Stimulated activated memory B cell treated with anti-CD40 and anti-IgM and Interleukin-4, amounts not matched to agents 10 μg/mL and 1 μg/mL and 100 μg/mL, for 72 hours (primary cell): ENCODE results near the gene PBX3.
"Not testable (repeated sequence)": the region's sequence is repeated elsewhere in the genome, so short reads cannot be mapped to it uniquely, and the experiment has no call there.

ENCODE experiments used
- ATAC-seq: fragments of 150-1000 bp; cut with Tn5 transposase; 2 replicates; pipeline ENCODE4 v1.10.0; 2021
- H3K27ac Mint-ChIP-seq: one replicate; pipeline ENCODE4 v1.8.0; 2022; ENCODE audit warnings: mild to moderate bottlenecking, mixed read lengths
- H3K27me3 Mint-ChIP-seq: one replicate; pipeline ENCODE4 v1.8.0; 2022; ENCODE audit warnings: mixed read lengths
- H3K36me3 Mint-ChIP-seq: one replicate; pipeline ENCODE4 v1.8.0; 2022; ENCODE audit warnings: mixed read lengths
- H3K4me1 Mint-ChIP-seq: one replicate; pipeline ENCODE4 v1.8.0; 2022; ENCODE audit warnings: mixed read lengths
- H3K4me3 Mint-ChIP-seq: one replicate; pipeline ENCODE4 v1.8.0; 2022; ENCODE audit warnings: mild to moderate bottlenecking, moderate library complexity, mixed read lengths
- H3K9me3 Mint-ChIP-seq: one replicate; pipeline ENCODE4 v1.8.0; 2022; ENCODE audit warnings: mixed read lengths

Gene PBX3

GRCh38 chr9:125816321-125816720, 69.1 kb downstream of the PBX3 start:
- H3K4me1 Mint-ChIP-seq: peaks cover 16% of the 10 kb centered on the region
- H3K27ac Mint-ChIP-seq: no peak overlapping the region
- ATAC-seq: no peak
- H3K27me3 Mint-ChIP-seq: no peaks in the 10 kb centered on the region
- H3K4me3 Mint-ChIP-seq: no peak overlapping the region
- peaks cover 7% of the 10 kb centered on the region for H3K36me3 Mint-ChIP-seq
- no peaks in the 10 kb centered on the region for H3K9me3 Mint-ChIP-seq

GRCh38 chr9:125820100-125820804, 73.1 kb downstream of the PBX3 start:
- Mint-ChIP-seq H3K4me3 (no peak overlapping the region), H3K27me3 (no peaks in the 10 kb centered on the region), H3K4me1 (peaks cover 20% of the 10 kb centered on the region), H3K27ac (no peak overlapping the region), H3K9me3 (no peaks in the 10 kb centered on the region), H3K36me3 (peaks cover 5% of the 10 kb centered on the region)
- ATAC-seq: no peak

DNA sequence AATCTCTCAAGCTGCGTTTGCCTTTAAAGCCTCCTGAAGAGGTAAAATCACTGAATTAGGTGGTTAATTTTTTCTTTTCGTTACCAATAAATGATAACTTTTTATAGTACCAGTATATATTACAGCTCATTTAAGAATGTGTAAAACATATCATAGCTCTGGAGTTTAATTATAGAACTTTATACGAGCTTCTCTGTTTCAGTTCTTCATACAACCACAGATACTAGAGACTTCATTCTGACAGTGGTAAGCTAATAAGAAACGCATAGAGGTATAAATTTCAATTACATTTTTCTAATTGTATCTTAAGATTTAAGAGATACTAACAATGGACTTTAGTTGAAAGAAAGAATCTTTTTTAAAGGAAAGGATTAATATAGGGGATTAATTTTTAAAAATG, 73.9 kb downstream of the PBX3 start:
- no peaks in the 10 kb centered on the region for H3K27me3 Mint-ChIP-seq
- H3K9me3 Mint-ChIP-seq: no peaks in the 10 kb centered on the region
- ATAC-seq: no peak
- H3K4me1 Mint-ChIP-seq: peaks cover 20% of the 10 kb centered on the region
- H3K27ac Mint-ChIP-seq: peak overlapping the region; percentile 57
- peaks cover 5% of the 10 kb centered on the region for H3K36me3 Mint-ChIP-seq
- H3K4me3 Mint-ChIP-seq: peak overlapping the region; percentile 36

DNA sequence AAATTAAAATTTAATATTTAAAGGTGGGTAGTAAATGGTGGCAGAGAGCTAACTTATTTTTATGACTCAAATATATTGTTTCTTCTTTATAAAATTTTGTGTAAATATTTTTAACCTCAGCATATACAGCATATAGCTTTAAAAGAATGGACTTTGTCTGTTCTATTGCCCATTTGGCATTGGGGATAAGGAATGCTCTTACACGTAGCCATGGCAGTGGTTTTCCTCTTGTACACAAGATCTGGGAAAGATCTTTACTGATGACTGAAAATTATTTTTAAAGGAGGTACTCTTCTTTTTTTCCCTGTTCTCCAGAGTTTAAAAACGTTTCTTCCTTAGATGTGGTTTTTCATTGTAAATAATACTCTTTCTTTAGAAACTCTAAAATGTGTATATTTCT, 75.0 kb downstream of the PBX3 start:
- Mint-ChIP-seq H3K27ac (no peak overlapping the region), H3K9me3 (no peaks in the 10 kb centered on the region), H3K36me3 (peaks cover 5% of the 10 kb centered on the region), H3K4me1 (peaks cover 20% of the 10 kb centered on the region), H3K27me3 (no peaks in the 10 kb centered on the region), H3K4me3 (no peak overlapping the region)
- no peak for ATAC-seq

DNA sequence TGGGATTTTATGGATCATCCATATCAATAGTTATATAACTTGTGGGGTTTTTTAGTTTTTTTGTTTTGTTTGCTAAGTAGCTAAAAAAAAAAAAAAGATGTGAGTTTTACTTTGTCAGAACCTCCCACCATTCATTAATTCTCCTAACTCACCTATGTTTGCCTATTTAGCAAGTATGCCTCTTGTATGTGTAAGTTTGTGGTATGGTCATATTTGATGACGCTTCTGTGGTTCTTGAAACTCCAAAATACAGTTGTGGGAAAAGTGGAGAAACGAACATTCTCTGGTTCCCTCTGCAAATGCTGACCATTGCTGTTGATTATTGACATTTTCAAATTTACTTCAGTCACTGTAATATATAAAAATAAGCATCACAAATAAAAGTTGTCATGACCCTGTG, 75.7 kb downstream of the PBX3 start:
- ATAC-seq: no peak
- H3K9me3 Mint-ChIP-seq: no peaks in the 10 kb centered on the region
- no peak overlapping the region for H3K4me3 Mint-ChIP-seq
- H3K27me3 Mint-ChIP-seq: no peaks in the 10 kb centered on the region
- H3K4me1 Mint-ChIP-seq: peaks cover 20% of the 10 kb centered on the region
- H3K27ac Mint-ChIP-seq: peak overlapping the region; percentile 82
- peaks cover 5% of the 10 kb centered on the region for H3K36me3 Mint-ChIP-seq

DNA sequence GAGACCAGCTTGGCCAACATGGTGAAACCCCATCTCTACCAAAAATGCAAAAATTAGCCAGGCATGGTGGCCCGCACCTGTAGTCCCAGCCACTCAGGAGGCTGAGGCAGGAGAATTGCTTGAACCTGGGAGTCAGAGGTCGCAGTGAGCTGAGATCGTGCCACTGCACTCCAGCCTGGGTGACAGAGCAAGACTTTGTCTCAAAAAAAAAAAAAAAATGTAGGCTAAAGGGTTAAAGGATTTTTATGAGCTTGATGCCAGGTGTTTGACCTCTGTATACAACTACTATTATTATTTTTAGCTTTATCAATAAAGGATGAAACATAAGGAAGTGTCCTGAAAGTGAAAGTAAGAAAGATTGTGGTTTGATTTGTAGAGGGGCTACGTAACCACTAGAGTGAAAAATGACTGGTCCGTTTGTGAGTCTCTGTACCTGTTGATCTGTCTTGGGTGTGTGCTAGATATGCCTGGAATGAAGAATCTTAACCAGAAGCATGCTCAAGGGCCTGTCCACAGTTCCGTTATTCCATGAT, 76.8 kb downstream of the PBX3 start:
- peak; percentile 84 for ATAC-seq
- peaks cover 20% of the 10 kb centered on the region for H3K4me1 Mint-ChIP-seq
- not testable (repeated sequence) for H3K27me3 Mint-ChIP-seq, H3K9me3 Mint-ChIP-seq, H3K36me3 Mint-ChIP-seq
- peak overlapping the region; percentile 73 for H3K4me3 Mint-ChIP-seq
- peak overlapping the region; percentile 82 for H3K27ac Mint-ChIP-seq

GRCh38 chr9:125825762-125826161, 78.6 kb downstream of the PBX3 start:
- no peak overlapping the region for H3K27ac Mint-ChIP-seq
- peaks cover 22% of the 10 kb centered on the region for H3K4me1 Mint-ChIP-seq
- no peak overlapping the region for H3K4me3 Mint-ChIP-seq
- no peak for ATAC-seq
- no peaks in the 10 kb centered on the region for H3K27me3 Mint-ChIP-seq
- H3K9me3 Mint-ChIP-seq: no peaks in the 10 kb centered on the region
- H3K36me3 Mint-ChIP-seq: peaks cover 6% of the 10 kb centered on the region

DNA sequence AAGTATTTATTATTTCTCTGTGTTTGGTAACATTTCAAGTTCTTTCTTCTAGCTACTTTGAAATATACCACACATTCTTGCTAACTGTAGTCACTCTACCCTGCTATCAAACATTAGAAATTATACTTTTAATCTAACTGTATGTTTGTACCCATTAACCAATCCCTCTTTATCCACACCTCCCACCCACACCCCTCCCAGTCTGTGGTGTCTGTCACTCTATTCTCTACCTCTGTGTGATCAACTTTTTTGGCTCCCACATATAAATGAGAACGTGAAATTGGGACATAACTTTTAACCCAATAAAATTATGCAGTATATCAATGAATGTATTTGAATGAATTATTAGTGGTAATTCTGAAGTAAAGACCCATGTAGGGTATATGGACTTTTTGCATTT, 79.7 kb downstream of the PBX3 start:
- Mint-ChIP-seq H3K4me3 (no peak overlapping the region), H3K36me3 (peaks cover 6% of the 10 kb centered on the region), H3K27ac (no peak overlapping the region), H3K27me3 (no peaks in the 10 kb centered on the region), H3K9me3 (no peaks in the 10 kb centered on the region), H3K4me1 (peaks cover 19% of the 10 kb centered on the region)
- ATAC-seq: no peak

DNA sequence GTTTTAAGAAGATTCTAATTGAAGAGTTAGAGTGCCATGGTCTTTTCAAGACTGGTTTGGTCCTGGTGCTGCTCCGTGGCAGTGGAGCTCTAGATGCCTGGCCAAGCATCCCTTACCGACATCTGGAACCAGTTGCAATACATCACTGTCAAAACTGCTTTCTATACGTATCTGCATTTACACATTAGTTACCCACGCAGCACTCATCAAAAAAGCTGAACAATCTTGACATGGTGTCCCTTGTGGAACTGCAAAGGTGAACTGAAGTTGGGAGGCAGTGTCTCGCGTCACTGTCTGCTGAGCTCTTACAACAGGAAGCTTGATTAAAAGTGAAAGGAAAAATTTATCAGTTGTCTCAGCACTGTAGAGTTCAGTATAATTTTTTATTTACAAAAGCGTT, 82.6 kb downstream of the PBX3 start:
- no peaks in the 10 kb centered on the region for H3K9me3 Mint-ChIP-seq
- peak overlapping the region; percentile 67 for H3K27ac Mint-ChIP-seq
- H3K4me1 Mint-ChIP-seq: peaks cover 12% of the 10 kb centered on the region
- H3K27me3 Mint-ChIP-seq: no peaks in the 10 kb centered on the region
- peaks cover 19% of the 10 kb centered on the region for H3K36me3 Mint-ChIP-seq
- ATAC-seq: peak; percentile 80
- peak overlapping the region; percentile 71 for H3K4me3 Mint-ChIP-seq

GRCh38 chr9:125831054-125831453, 83.9 kb downstream of the PBX3 start:
- peaks cover 19% of the 10 kb centered on the region for H3K36me3 Mint-ChIP-seq
- peak overlapping the region; percentile 35 for H3K27ac Mint-ChIP-seq
- no peak overlapping the region for H3K4me3 Mint-ChIP-seq
- no peak for ATAC-seq
- H3K4me1 Mint-ChIP-seq: peaks cover 12% of the 10 kb centered on the region
- no peaks in the 10 kb centered on the region for H3K9me3 Mint-ChIP-seq
- no peaks in the 10 kb centered on the region for H3K27me3 Mint-ChIP-seq

GRCh38 chr9:125831616-125832015, 84.4 kb downstream of the PBX3 start:
- H3K4me1 Mint-ChIP-seq: peaks cover 12% of the 10 kb centered on the region
- no peak for ATAC-seq
- no peak overlapping the region for H3K4me3 Mint-ChIP-seq
- H3K27me3 Mint-ChIP-seq: no peaks in the 10 kb centered on the region
- H3K27ac Mint-ChIP-seq: no peak overlapping the region
- H3K9me3 Mint-ChIP-seq: no peaks in the 10 kb centered on the region
- H3K36me3 Mint-ChIP-seq: peaks cover 19% of the 10 kb centered on the region

GRCh38 chr9:125835655-125836054, 88.5 kb downstream of the PBX3 start:
- no peak overlapping the region for H3K27ac Mint-ChIP-seq

GRCh38 chr9:125839317-125839716, 92.1 kb downstream of the PBX3 start:
- no peak for ATAC-seq

More at GRCh38 chr9:125835655-125836054, 88.5 kb downstream of the PBX3 start:
- Mint-ChIP-seq H3K4me1 (peaks cover 32% of the 10 kb centered on the region), H3K36me3 (peaks cover 19% of the 10 kb centered on the region), H3K9me3 (no peaks in the 10 kb centered on the region), H3K4me3 (no peak overlapping the region), H3K27me3 (no peaks in the 10 kb centered on the region)
- no peak for ATAC-seq

GRCh38 chr9:125841444-125841843, 94.3 kb downstream of the PBX3 start:
- Mint-ChIP-seq H3K4me3 (no peak overlapping the region), H3K27ac (peak overlapping the region; percentile 37)

More at GRCh38 chr9:125839317-125839716, 92.1 kb downstream of the PBX3 start:
- Mint-ChIP-seq H3K9me3 (no peaks in the 10 kb centered on the region), H3K27ac (peak overlapping the region; percentile 36), H3K4me1 (peaks cover 49% of the 10 kb centered on the region), H3K4me3 (no peak overlapping the region), H3K27me3 (no peaks in the 10 kb centered on the region), H3K36me3 (peaks cover 6% of the 10 kb centered on the region)

GRCh38 chr9:125842242-125842641, 95.1 kb downstream of the PBX3 start:
- peak overlapping the region; percentile 37 for H3K27ac Mint-ChIP-seq

More at GRCh38 chr9:125841444-125841843, 94.3 kb downstream of the PBX3 start:
- Mint-ChIP-seq H3K36me3 (peaks cover 9% of the 10 kb centered on the region), H3K9me3 (no peaks in the 10 kb centered on the region), H3K27me3 (no peaks in the 10 kb centered on the region), H3K4me1 (peaks cover 49% of the 10 kb centered on the region)
- no peak for ATAC-seq

GRCh38 chr9:125843646-125844045, 96.5 kb downstream of the PBX3 start:
- ATAC-seq: no peak
- Mint-ChIP-seq H3K9me3 (no peaks in the 10 kb centered on the region), H3K4me1 (peaks cover 47% of the 10 kb centered on the region), H3K27ac (no peak overlapping the region), H3K27me3 (no peaks in the 10 kb centered on the region), H3K4me3 (no peak overlapping the region), H3K36me3 (peaks cover 15% of the 10 kb centered on the region)

More at GRCh38 chr9:125842242-125842641, 95.1 kb downstream of the PBX3 start:
- no peak for ATAC-seq
- Mint-ChIP-seq H3K27me3 (no peaks in the 10 kb centered on the region), H3K4me3 (peak overlapping the region; percentile 23), H3K4me1 (peaks cover 49% of the 10 kb centered on the region), H3K36me3 (peaks cover 15% of the 10 kb centered on the region), H3K9me3 (no peaks in the 10 kb centered on the region)
